Heart left ventricle (tissue), 16 donors: ENCODE data around the gene HTD2. TPM values are rescaled to one million over a fixed set of nuclear protein-coding genes. Genes with fewer than 3 reads are reported as not detected.

Experiments used
- ATAC-seq, 4 donors: fragments of 200-7000 bp; cut with Tn5 transposase; one replicate each; pipeline ENCODE4 v1.9.1; 2020 to 2022; ENCODE audit warnings: moderate library complexity in 4 of 4, mild to moderate bottlenecking in 3 of 4, moderate number of reproducible peaks in 1 of 4
- DNase-seq, 5 donors: peaks; one replicate each; pipeline ENCODE4 v3.0.0-alpha.2; 2020
- H3K27ac ChIP-seq, 12 donors: fragments of 200-600 bp; sonication (generic) in 4 of 12; one replicate each; pipeline versions ENCODE4 v1.5.0 to v1.8.0; 2016 to 2022; ENCODE audit warnings: mild to moderate bottlenecking in 2 of 12
- H3K27me3 ChIP-seq, 9 donors: fragments of 200-600 bp; sonication (generic) in 2 of 9; one replicate each; pipeline versions ENCODE4 v1.5.1 to v1.8.0; 2016 to 2022; ENCODE audit warnings: mild to moderate bottlenecking in 3 of 9
- H3K36me3 ChIP-seq, 9 donors: fragments of 200-600 bp; sonication (generic) in 2 of 9; one replicate each; pipeline versions ENCODE4 v1.5.0 to v1.8.0; 2018 to 2022; ENCODE audit warnings: mild to moderate bottlenecking in 2 of 9
- H3K4me1 ChIP-seq, 12 donors: fragments of 200-600 bp; sonication (generic) in 4 of 12; one replicate each; pipeline versions ENCODE4 v1.5.0 to v1.8.0; 2016 to 2022; ENCODE audit warnings: mild to moderate bottlenecking in 3 of 12
- H3K4me3 ChIP-seq, 12 donors: fragments of 200-600 bp; sonication (generic) in 4 of 12; one replicate each; pipeline versions ENCODE4 v1.5.0 to v1.8.0; 2017 to 2022; ENCODE audit warnings: mild to moderate bottlenecking in 9 of 12, moderate library complexity in 4 of 12
- H3K9me3 ChIP-seq, 12 donors: fragments of 200-600 bp; sonication (generic) in 4 of 12; one replicate each; pipeline versions ENCODE4 v1.5.0 to v1.8.0; 2016 to 2022; ENCODE audit warnings: mild to moderate bottlenecking in 1 of 12
- CTCF ChIP-seq, 12 donors: fragments of 200-600 bp; sonication (generic) in 4 of 12; IDR thresholded peaks; one replicate each; pipeline versions ENCODE4 v1.5.0 to v1.8.0; 2018 to 2022; ENCODE audit warnings: antibody characterized with exemption in 12 of 12, mild to moderate bottlenecking in 5 of 12
- POLR2A ChIP-seq, 2 donors: fragments of 450-650 bp; IDR thresholded peaks; one replicate each; pipeline ENCODE4 v1.6.1; 2017; ENCODE audit warnings: antibody characterized with exemption in 2 of 2, mild to moderate bottlenecking in 2 of 2, moderate library complexity in 2 of 2
- WGBS, 4 donors: extraction: QIAGEN DNeasy Blood & Tissue Kit in 2 of 4; methylation state at CpG; one replicate each; pipeline versions ENCODE4 v1.1.5 to v1.1.7; 2013 to 2018; 5-methylcytosine and 5-hydroxymethylcytosine counted together
- intact Hi-C, 10 donors: fragments of 100-400 bp; cut with DNase I; formaldehyde crosslinking; loops; one replicate each; pipeline versions ENCODE4 v1.11.1 to v1.14.2; 2022
- polyA plus RNA-seq, 2 donors: library from polyadenylated mRNA; stranded (reverse); fragments of 200-250 nt; gene quantifications; one replicate each; pipeline ENCODE4 v1.2.3, GENCODE V29; 2013
- total RNA-seq, 9 donors: library from RNA; depleted of rRNA in 2 of 9; stranded (reverse); fragments of >200 nt in 2 of 9; fragmentation: NEBNext Ultra II Directional in 3 of 9; extraction: Animal tissue kit (Norgen Biotek cat#: 25700) in 3 of 9; gene quantifications; one replicate each; pipeline versions ENCODE4 v1.1.0 to v1.2.4, GENCODE V29; 2016 to 2023
- donor health status: ischemic (EF 13 %, LVEDD 7.1; RV severe dilation, severe dysfunction).
- donor health status: healthy with polysubstance abuse.
- donor health status: DM: no; HTN: yes; CAD: no.
- donor health status: DM: no; HTN: no; CAD: no.
- donor health status: ischemic (EF 25% LVEDD 6.9; RV normal size, moderate dysfunction).
- donor health status: ischemic (EF 25% LVEDD 5.7; RV mildly dilated, moderate dysfunction).
- donor health status: healthy.
- donor health status: DM: yes; HTN: yes; CAD: no.
- donor health status: ischemic (EF 35%, LVEDD 5.7; RV mildly dilated, moderate dysfunction).
- donor health status: nonischemic (EF 11% LVEDD 7.7; RV severe dilation, severe dysfunction).
- donor health status: DM: yes; HTN: yes; CAD: no.
- donor health status: PGD.
- donor health status: ischemic (EF 29% LVEDD 5.4; RV normal size, mild dysfunction).
- donor health status: nonischemic (EF 23%, LVEDD 6.1; RV moderate dilation, normal function).

HTD2 gene
- total and polyA plus RNA-seq, 11 donors, result 2.7 to 21.6 (median 12.4) TPM

- TF ChIP-seq CTCF (IDR thresholded peaks at IDR 0.05), result no peak
- TF ChIP-seq POLR2A (IDR thresholded peaks at IDR 0.05), result no peak
- ATAC-seq, result no peak
- WGBS, 4 donors, result 89 to 96% (median 92%) methylated on average over 1 of the region's 1 CpG
Observed at GRCh38 chr3:58366699-58367098, 60.4 kb downstream of the HTD2 start.

GRCh38 chr3:58369038-58369437 lies 62.7 kb downstream of the HTD2 start:
- TF ChIP-seq POLR2A (IDR thresholded peaks at IDR 0.05), result no peak
- Histone ChIP-seq H3K9me3 (no peaks in the 10 kb centered on the region), H3K36me3 (peaks cover 0 to 20% (median 6%) of the 10 kb centered on the region in 9 donors), H3K27ac (no peak overlapping the region), H3K4me1 (peaks cover 0 to 8% (median 0%) of the 10 kb centered on the region in 12 donors), H3K4me3 (no peak overlapping the region), H3K27me3 (no peaks in the 10 kb centered on the region)
- intact Hi-C loops, result no loop called here
- WGBS, 4 donors, result 95 to 100% (median 97%) methylated on average over 1 of the region's 1 CpG
- no peak for ATAC-seq
- DNase-seq, result no peak

More at GRCh38 chr3:58366699-58367098, 60.4 kb downstream of the HTD2 start:
- peaks cover 0 to 15% (median 6%) of the 10 kb centered on the region in 9 donors for H3K36me3 ChIP-seq
- H3K27ac ChIP-seq, result no peak overlapping the region
- H3K4me1 ChIP-seq, result peaks cover 0 to 8% (median 0%) of the 10 kb centered on the region in 12 donors
- no peak overlapping the region for H3K4me3 ChIP-seq
- no peaks in the 10 kb centered on the region for H3K27me3 ChIP-seq
- no peaks in the 10 kb centered on the region for H3K9me3 ChIP-seq
- DNase-seq, result no peak
- intact Hi-C loops, result no loop called here

Other genes starting within 250 kb of the HTD2 start
- gene DNASE1L3, start 95.5 kb upstream of the HTD2 start, total RNA-seq, result 1 to 10 TPM in 5 of 9 donors, under 1 TPM in 4; 0.44 to 4.1 (median 1.1) TPM
- gene DNASE1L3, start 95.5 kb upstream of the HTD2 start, polyA plus RNA-seq, result 1 to 10 TPM; 1.2 to 1.3 TPM
- 10 to 100 TPM in 3 of 9 donors, 1 to 10 TPM in 6; 6.0 to 14.6 (median 6.9) TPM for gene ABHD6, start 68.7 kb upstream of the HTD2 start, total RNA-seq
- gene ABHD6, start 68.7 kb upstream of the HTD2 start, polyA plus RNA-seq, result 1 to 10 TPM; 2.9 to 8.0 TPM
- gene RPP14, start 275 bp upstream of the HTD2 start, total RNA-seq, result 10 to 100 TPM in 8 of 9 donors, 1 to 10 TPM in 1; 9.6 to 32.4 (median 24.0) TPM
- 10 to 100 TPM; 18.6 to 27.9 TPM for gene RPP14, start 275 bp upstream of the HTD2 start, polyA plus RNA-seq
- 10 to 100 TPM in 7 of 9 donors, 1 to 10 TPM in 2; 8.2 to 24.3 (median 13.6) TPM for gene PXK, start 26.4 kb downstream of the HTD2 start, total RNA-seq
- 10 to 100 TPM in 1 of 2 donors, 1 to 10 TPM in 1; 3.4 to 12.1 TPM for gene PXK, start 26.4 kb downstream of the HTD2 start, polyA plus RNA-seq
- gene PDHB, start 127.3 kb downstream of the HTD2 start, total RNA-seq, result 100 to 1,000 TPM; 154 to 274 (median 192) TPM
- gene PDHB, start 127.3 kb downstream of the HTD2 start, polyA plus RNA-seq, result 100 to 1,000 TPM; 133 to 257 TPM
- gene KCTD6, start 185.6 kb downstream of the HTD2 start, total RNA-seq, result 10 to 100 TPM in 1 of 9 donors, 1 to 10 TPM in 8; 5.7 to 10.5 (median 6.9) TPM
- gene KCTD6, start 185.6 kb downstream of the HTD2 start, polyA plus RNA-seq, result 1 to 10 TPM; 6.8 to 7.0 TPM
- 10 to 100 TPM; 17.6 to 41.9 (median 31.1) TPM for gene ACOX2, start 230.7 kb downstream of the HTD2 start, total RNA-seq
- gene ACOX2, start 230.7 kb downstream of the HTD2 start, polyA plus RNA-seq, result 10 to 100 TPM in 1 of 2 donors, 1 to 10 TPM in 1; 6.6 to 38.4 TPM